ENCODE results near the gene ADAMTS14. TPM values are rescaled to one million over a fixed set of nuclear protein-coding genes. Genes with fewer than 3 reads are reported as not detected.
"Not testable (repeated sequence)": the region's sequence is repeated elsewhere in the genome, so short reads cannot be mapped to it uniquely, and the experiment has no call there.

ADAMTS14 gene
- total and polyA plus RNA-seq, 12 donors, result under 0.01 to 1.2 (median 0.34) TPM; not detected in 3

- H3K27ac ChIP-seq, result no peak overlapping the region
- WGBS, 4 donors, result 86 to 94% (median 90%) methylated on average over 4 of the region's 4 CpGs
- H3K4me3 ChIP-seq, result no peak overlapping the region
- no peaks in the 10 kb centered on the region for H3K9me3 ChIP-seq (replicated peaks in 1 of 3)
- H3K36me3 ChIP-seq (replicated peaks in 1 of 2), result no peaks in the 10 kb centered on the region
- H3K27me3 ChIP-seq, result no peaks in the 10 kb centered on the region
- no peaks in the 10 kb centered on the region for H3K4me1 ChIP-seq (replicated peaks in 1 of 2)
- TF ChIP-seq POLR2A (IDR thresholded peaks at IDR 0.05) (no peak), CTCF (IDR thresholded peaks at IDR 0.05) (no peak)
- peak in 2 of 7 donors; percentile 1 to 17 for DNase-seq
- intact Hi-C loops (cut with DNase I), result no loop called here
These were observed 11.6 kb upstream of the ADAMTS14 start for GRCh38 chr10:70660722-70661121.

- WGBS, 4 donors, result 72 to 82% (median 76%) methylated on average over 11 of the region's 11 CpGs
- no peaks in the 10 kb centered on the region for H3K27me3 ChIP-seq
- no peaks in the 10 kb centered on the region for H3K9me3 ChIP-seq (replicated peaks in 1 of 3)
- H3K36me3 ChIP-seq (replicated peaks in 1 of 2), result no peaks in the 10 kb centered on the region
- no peak overlapping the region for H3K4me3 ChIP-seq
- no peak for DNase-seq
- H3K4me1 ChIP-seq (replicated peaks in 1 of 2), result no peaks in the 10 kb centered on the region
- TF ChIP-seq POLR2A (IDR thresholded peaks at IDR 0.05) (no peak), CTCF (IDR thresholded peaks at IDR 0.05) (no peak)
- intact Hi-C loops (cut with DNase I), result no loop called here
- no peak overlapping the region for H3K27ac ChIP-seq
These were observed 10.5 kb upstream of the ADAMTS14 start for GRCh38 chr10:70661623-70662361.

GRCh38 chr10:70662362-70663220 is 9.7 kb upstream of the ADAMTS14 start:
- H3K4me1 ChIP-seq (replicated peaks in 1 of 2), result no peaks in the 10 kb centered on the region
- H3K27me3 ChIP-seq, result no peaks in the 10 kb centered on the region
- no peak for DNase-seq
- H3K36me3 ChIP-seq (replicated peaks in 1 of 2), result no peaks in the 10 kb centered on the region
- intact Hi-C loops (cut with DNase I), result no loop called here
- H3K4me3 ChIP-seq, result no peak overlapping the region
- TF ChIP-seq POLR2A (IDR thresholded peaks at IDR 0.05) (no peak), CTCF (IDR thresholded peaks at IDR 0.05) (no peak)
- no peaks in the 10 kb centered on the region for H3K9me3 ChIP-seq (replicated peaks in 1 of 3)
- no peak overlapping the region for H3K27ac ChIP-seq
- 73 to 83% (median 80%) methylated on average over 12 of the region's 12 CpGs for WGBS, 4 donors

- H3K4me1 ChIP-seq (replicated peaks in 1 of 2); H3K27me3 ChIP-seq; H3K4me3 ChIP-seq; H3K9me3 ChIP-seq (replicated peaks in 1 of 3); H3K36me3 ChIP-seq (replicated peaks in 1 of 2); H3K27ac ChIP-seq; DNase-seq; intact Hi-C loops (cut with DNase I): not testable (repeated sequence)
- 84 to 93% (median 86%) methylated on average over 8 to 10 of the region's 10 CpGs for WGBS, 4 donors
These were observed 8.6 kb upstream of the ADAMTS14 start for GRCh38 chr10:70663458-70664409.

Data from adrenal gland (tissue), 12 donors.